ENCODE measurements around the gene PTCD3.

- no peak for TF ChIP-seq CTCF (conservative IDR thresholded peaks at IDR 0.05; ENCODE audit: low read depth, low read length)
- TF ChIP-seq EZH2 (IDR thresholded peaks at IDR 0.05; ENCODE audit: low read length, unreplicated experiment), result no peak
- no peak for TF ChIP-seq EZH2phosphoT487 (IDR thresholded peaks at IDR 0.05; ENCODE audit: borderline replicate concordance, low read length)
These were observed 30.1 kb upstream of the PTCD3 start for GRCh38 chr2:86075886-86076285.
